ENCODE data around the gene KCTD5. TPM values are rescaled to one million over a fixed set of nuclear protein-coding genes. Genes with fewer than 3 reads are reported as not detected.

The KCTD5 gene
- total RNA-seq, 1 experiment from 2014 or later: 36.7 TPM

- Mint-ChIP-seq H3K27me3 (ENCODE audit: unreplicated experiment) (peaks cover 25% of the 10 kb centered on the region), H3K4me3 (ENCODE audit: low read depth, unreplicated experiment) (no peak overlapping the region), H3K4me1 (ENCODE audit: low read depth, unreplicated experiment) (peaks cover under 1% of the 10 kb centered on the region), H3K27ac (ENCODE audit: unreplicated experiment) (no peak overlapping the region), H3K36me3 (ENCODE audit: insufficient read depth, unreplicated experiment) (peaks cover 58% of the 10 kb centered on the region), H3K9me3 (ENCODE audit: low read depth, unreplicated experiment) (no peaks in the 10 kb centered on the region)
- no peak for TF ChIP-seq CTCF (IDR thresholded peaks at IDR 0.05; ENCODE audit: unreplicated experiment)
- no peak for DNase-seq
- CTCF ChIA-PET: no interaction called here
- no TSS peak for BruUV-seq (replicated peaks)
- intact Hi-C loops (cut with micrococcal nuclease; ENCODE audit: unreplicated experiment): no loop called here
Measured at GRCh38 chr16:2708955-2709587, 26.7 kb downstream of the KCTD5 start.

- no peak for TF ChIP-seq CTCF (IDR thresholded peaks at IDR 0.05; ENCODE audit: unreplicated experiment)
- Mint-ChIP-seq H3K4me1 (ENCODE audit: low read depth, unreplicated experiment) (peaks cover 6% of the 10 kb centered on the region), H3K9me3 (ENCODE audit: low read depth, unreplicated experiment) (no peaks in the 10 kb centered on the region), H3K4me3 (ENCODE audit: low read depth, unreplicated experiment) (no peak overlapping the region), H3K36me3 (ENCODE audit: insufficient read depth, unreplicated experiment) (peaks cover 56% of the 10 kb centered on the region), H3K27ac (ENCODE audit: unreplicated experiment) (no peak overlapping the region), H3K27me3 (ENCODE audit: unreplicated experiment) (peaks cover 30% of the 10 kb centered on the region)
- no peak for DNase-seq
- CTCF ChIA-PET: no interaction called here
- intact Hi-C loops (cut with micrococcal nuclease; ENCODE audit: unreplicated experiment): no loop called here
- no TSS peak for BruUV-seq (replicated peaks)
Measured at GRCh38 chr16:2709588-2709984, 27.3 kb downstream of the KCTD5 start.

DNA sequence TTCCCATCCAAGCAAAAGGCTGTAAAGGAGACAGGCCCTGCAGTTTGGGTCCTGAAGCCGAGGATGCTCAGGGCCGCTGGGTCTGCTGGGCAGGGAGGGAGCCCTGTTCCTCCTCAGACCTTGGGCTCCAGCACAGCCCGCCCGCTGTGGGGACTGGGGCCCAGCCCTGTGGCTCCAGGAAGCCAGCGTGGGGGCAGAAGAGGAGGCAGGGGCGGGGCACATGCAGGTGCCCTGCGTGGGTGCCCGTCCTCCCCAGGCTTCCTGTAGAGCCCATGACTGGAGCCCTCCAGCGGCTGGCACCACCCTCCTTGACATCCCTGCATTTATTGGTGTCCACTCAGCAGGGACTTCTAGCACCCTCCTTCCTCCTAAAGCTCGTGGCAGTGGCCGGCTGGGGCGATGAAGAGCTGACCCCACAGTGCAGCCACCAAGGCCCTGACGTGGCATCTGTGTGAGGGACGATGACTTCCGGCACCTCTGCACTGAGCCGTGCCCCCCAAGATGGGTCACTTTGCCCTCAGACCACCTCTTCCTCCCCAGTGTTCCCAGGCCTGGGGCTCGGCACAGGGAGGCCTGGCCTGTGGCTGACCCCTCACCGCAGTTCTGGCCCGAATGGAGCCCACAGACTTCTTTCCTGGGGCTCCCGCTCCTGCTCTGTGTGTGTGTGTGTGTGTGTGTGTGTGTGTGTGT lies 27.8 kb downstream of the KCTD5 start:
- intact Hi-C loops (cut with micrococcal nuclease; ENCODE audit: unreplicated experiment): no loop called here
- Mint-ChIP-seq H3K27me3 (ENCODE audit: unreplicated experiment) (peaks cover 36% of the 10 kb centered on the region), H3K36me3 (ENCODE audit: insufficient read depth, unreplicated experiment) (peaks cover 58% of the 10 kb centered on the region), H3K27ac (ENCODE audit: unreplicated experiment) (no peak overlapping the region), H3K4me1 (ENCODE audit: low read depth, unreplicated experiment) (peaks cover 12% of the 10 kb centered on the region), H3K9me3 (ENCODE audit: low read depth, unreplicated experiment) (no peaks in the 10 kb centered on the region), H3K4me3 (ENCODE audit: low read depth, unreplicated experiment) (no peak overlapping the region)
- no TSS peak for BruUV-seq (replicated peaks)
- TF ChIP-seq CTCF (IDR thresholded peaks at IDR 0.05; ENCODE audit: unreplicated experiment): no peak
- CTCF ChIA-PET: no interaction called here
- DNase-seq: no peak

GRCh38 chr16:2710711-2711231 lies 28.4 kb downstream of the KCTD5 start:
- Mint-ChIP-seq H3K4me1 (ENCODE audit: low read depth, unreplicated experiment) (peaks cover 14% of the 10 kb centered on the region), H3K4me3 (ENCODE audit: low read depth, unreplicated experiment) (no peak overlapping the region), H3K27ac (ENCODE audit: unreplicated experiment) (no peak overlapping the region), H3K27me3 (ENCODE audit: unreplicated experiment) (peaks cover 42% of the 10 kb centered on the region), H3K36me3 (ENCODE audit: insufficient read depth, unreplicated experiment) (peaks cover 58% of the 10 kb centered on the region), H3K9me3 (ENCODE audit: low read depth, unreplicated experiment) (no peaks in the 10 kb centered on the region)
- TF ChIP-seq CTCF (IDR thresholded peaks at IDR 0.05; ENCODE audit: unreplicated experiment): no peak
- CTCF ChIA-PET: no interaction called here
- no TSS peak for BruUV-seq (replicated peaks)
- no peak for DNase-seq
- intact Hi-C loops (cut with micrococcal nuclease; ENCODE audit: unreplicated experiment): no loop called here

Measured in Calu3 (cell line).